Endodermal cell (in vitro differentiated cells): Measurements from ENCODE around the gene FNDC11. TPM values are rescaled to one million over a fixed set of nuclear protein-coding genes. Genes with fewer than 3 reads are reported as not detected.
A peak's percentile ranks its signal among the peaks of the same experiment; 100 is the strongest.

Experiments
- DNase-seq: peaks from one replicate; pipeline ENCODE4 v3.0.0-alpha.2; 2017
- H3K27ac ChIP-seq: 2 replicates; pipeline ENCODE4 v1.5.1; 2013; ENCODE audit warnings: mild to moderate bottlenecking, low read depth, low read length, moderate library complexity
- H3K27me3 ChIP-seq: 2 replicates; pipeline ENCODE4 v1.6.1; 2013; ENCODE audit warnings: mild to moderate bottlenecking, low read length, moderate library complexity; ENCODE audit not compliant: insufficient read depth, control insufficient read depth, poor library complexity, severe bottlenecking
- H3K36me3 ChIP-seq: 2 replicates; pipeline ENCODE4 v1.7.0; 2013; ENCODE audit warnings: mild to moderate bottlenecking, low read length, moderate library complexity; ENCODE audit not compliant: control insufficient read depth, insufficient read depth
- H3K4me1 ChIP-seq: one replicate; pipeline ENCODE4 v1.7.0; 2013; ENCODE audit warnings: low read length; ENCODE audit not compliant: control insufficient read depth, insufficient read depth
- H3K4me3 ChIP-seq: 2 replicates; pipeline ENCODE4 v1.5.1; 2013; ENCODE audit warnings: mild to moderate bottlenecking, low read length, moderate library complexity
- H3K9ac ChIP-seq: 2 replicates; pipeline ENCODE4 v1.6.1; 2013; ENCODE audit warnings: mild to moderate bottlenecking, low read length, moderate library complexity; ENCODE audit not compliant: poor library complexity, severe bottlenecking; ENCODE audit errors: extremely low read depth
- H3K9me3 ChIP-seq: 2 replicates; pipeline ENCODE4 v1.6.1; 2013; ENCODE audit warnings: mild to moderate bottlenecking, low read length, moderate library complexity; ENCODE audit not compliant: control insufficient read depth
- H3K27ac Mint-ChIP-seq: 2 replicates; pipeline ENCODE4 v1.8.0; 2020; ENCODE audit warnings: mixed read lengths
- H3K27me3 Mint-ChIP-seq: 2 replicates; pipeline ENCODE4 v1.8.0; 2021; ENCODE audit warnings: mild to moderate bottlenecking, mixed read lengths; ENCODE audit not compliant: insufficient read depth
- H3K36me3 Mint-ChIP-seq: 2 replicates; pipeline ENCODE4 v1.8.0; 2020; ENCODE audit warnings: low read depth, mixed read lengths
- H3K4me1 Mint-ChIP-seq: 2 replicates; pipeline ENCODE4 v1.8.0; 2020; ENCODE audit warnings: mixed read lengths
- H3K4me3 Mint-ChIP-seq: 2 replicates; pipeline ENCODE4 v1.8.0; 2020; ENCODE audit warnings: mild to moderate bottlenecking, moderate library complexity, mixed read lengths
- H3K9me3 Mint-ChIP-seq: 2 replicates; pipeline ENCODE4 v1.8.0; 2020; ENCODE audit warnings: mild to moderate bottlenecking, mixed read lengths
- CTCF ChIP-seq: fragments of 200-600 bp; sonication (generic); conservative IDR thresholded peaks from 2 replicates; pipeline ENCODE4 v1.5.0; 2021; ENCODE audit warnings: antibody characterized with exemption, mild to moderate bottlenecking
- WGBS, 2 experiments: methylation state at CpG; one replicate each; pipeline versions ENCODE4 v1.1.5 to v1.1.7; 2013; ENCODE audit warnings: missing lambda C conversion rate in 2 of 2, mixed read lengths in 1 of 2; ENCODE audit not compliant: insufficient coverage in 1 of 2, insufficient read length in 1 of 2; 5-methylcytosine and 5-hydroxymethylcytosine counted together
- total RNA-seq, 2 donors: library from RNA; stranded (reverse); fragmentation: NEBNext Ultra II Directional in 1 of 2; extraction: Animal tissue kit (Norgen Biotek cat#: 25700) in 1 of 2; gene quantifications; 2 replicates in 1 of 2; 3 replicates in 1 of 2; pipeline ENCODE4 v1.2.1, GENCODE V29; 2021

FNDC11 gene
- total RNA-seq, 2 donors from 2014 or later = 1.8 to 2.4 TPM

GRCh38 chr20:63551068-63551467 is 2.9 kb upstream of the FNDC11 start:
- Mint-ChIP-seq H3K36me3 (no peaks in the 10 kb centered on the region), H3K27me3 (no peaks in the 10 kb centered on the region), H3K27ac (peak overlapping the region; percentile 16), H3K9me3 (no peaks in the 10 kb centered on the region), H3K4me3 (no peak overlapping the region), H3K4me1 (no peaks in the 10 kb centered on the region)
- no peaks in the 10 kb centered on the region for H3K4me1 ChIP-seq
- H3K27ac ChIP-seq = no peak overlapping the region
- 74 to 85% methylated on average over 8 to 9 of the region's 9 CpGs for WGBS, 2 experiments
- H3K9me3 ChIP-seq = no peaks in the 10 kb centered on the region
- no peak for DNase-seq
- no peak for TF ChIP-seq CTCF
- no peak overlapping the region for H3K9ac ChIP-seq
- H3K4me3 ChIP-seq = no peak overlapping the region
- H3K27me3 ChIP-seq = no peaks in the 10 kb centered on the region
- H3K36me3 ChIP-seq = no peaks in the 10 kb centered on the region

DNA sequence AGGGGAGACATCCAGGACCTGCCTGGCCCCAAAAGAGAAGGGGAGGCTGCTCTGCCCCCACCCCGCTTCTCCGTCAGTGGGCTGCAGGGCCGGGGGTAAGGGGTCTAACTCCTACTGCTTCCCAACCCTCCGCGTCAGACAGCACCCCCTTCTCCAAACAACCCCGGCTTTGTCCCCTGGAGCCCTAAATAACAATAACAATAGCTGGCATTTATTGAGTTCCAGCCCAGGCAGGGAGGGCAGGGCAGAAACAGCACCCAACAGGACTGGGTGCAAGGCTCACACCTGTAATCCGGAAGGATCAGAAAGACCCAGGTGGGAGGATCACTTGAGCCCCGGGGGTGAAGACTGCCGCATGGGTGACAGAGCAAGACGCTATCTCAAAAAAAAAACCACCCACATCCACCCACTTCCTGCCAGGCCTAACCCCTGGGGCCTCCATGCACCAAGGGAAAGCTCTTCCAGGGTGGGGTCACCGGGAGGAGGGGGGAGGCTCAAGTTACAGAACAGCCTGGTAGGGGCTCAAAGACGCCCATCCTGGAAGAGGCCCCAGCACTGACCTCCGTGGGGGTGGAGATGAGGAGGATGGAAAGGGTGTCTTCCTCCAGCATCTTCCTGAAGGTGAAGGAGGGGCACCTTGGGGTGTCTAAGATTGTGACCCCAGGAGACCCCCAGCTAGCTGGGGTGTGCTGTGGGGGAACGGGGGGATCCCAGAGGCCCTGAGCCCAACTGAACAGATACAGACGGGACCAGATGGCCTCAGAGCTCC is 1.3 kb upstream of the FNDC11 start:
- Mint-ChIP-seq H3K9me3 (no peaks in the 10 kb centered on the region), H3K4me1 (no peaks in the 10 kb centered on the region), H3K36me3 (no peaks in the 10 kb centered on the region), H3K27ac (peak overlapping the region; percentile 75), H3K27me3 (no peaks in the 10 kb centered on the region), H3K4me3 (peak overlapping the region; percentile 63)
- Histone ChIP-seq H3K4me3 (no peak overlapping the region), H3K4me1 (no peaks in the 10 kb centered on the region), H3K27me3 (no peaks in the 10 kb centered on the region), H3K27ac (no peak overlapping the region), H3K9me3 (no peaks in the 10 kb centered on the region), H3K9ac (no peak overlapping the region), H3K36me3 (no peaks in the 10 kb centered on the region)
- TF ChIP-seq CTCF = no peak
- WGBS, 2 experiments = 30 to 60% methylated on average over 3 to 14 of the region's 15 CpGs
- DNase-seq = peak; percentile 71

GRCh38 chr20:63553251-63553932 is 567 bp upstream of the FNDC11 start:
- Histone ChIP-seq H3K27me3 (no peaks in the 10 kb centered on the region), H3K4me1 (no peaks in the 10 kb centered on the region), H3K4me3 (peak overlapping the region; percentile 77), H3K27ac (peak overlapping the region; percentile 72), H3K36me3 (no peaks in the 10 kb centered on the region), H3K9me3 (no peaks in the 10 kb centered on the region), H3K9ac (peak overlapping the region; percentile 34)
- DNase-seq = peak; percentile 99
- no peaks in the 10 kb centered on the region for H3K9me3 Mint-ChIP-seq
- no peak for TF ChIP-seq CTCF
- 3 to 5% methylated on average over 13 to 34 of the region's 37 CpGs for WGBS, 2 experiments
- no peaks in the 10 kb centered on the region for H3K36me3 Mint-ChIP-seq
- no peaks in the 10 kb centered on the region for H3K27me3 Mint-ChIP-seq
- H3K27ac Mint-ChIP-seq = no peak overlapping the region
- H3K4me3 Mint-ChIP-seq = peak overlapping the region; percentile 63
- H3K4me1 Mint-ChIP-seq = no peaks in the 10 kb centered on the region
